Smooth muscle cell (in vitro differentiated cells): ENCODE measurements around the gene PHF21A. TPM values are rescaled to one million over a fixed set of nuclear protein-coding genes. Genes with fewer than 3 reads are reported as not detected.
"Not testable (repeated sequence)": the region's sequence is repeated elsewhere in the genome, so short reads cannot be mapped to it uniquely, and the experiment has no call there.

ENCODE experiments used
- DNase-seq: peaks from one replicate; lab custom pipeline; 2025; ENCODE audit not compliant: unreplicated experiment; lab: John Stamatoyannopoulos, UW
- H2AFZ ChIP-seq: fragments of 200-600 bp; sonication (generic); 2 replicates; pipeline ENCODE4 v1.6.0; 2016; ENCODE audit warnings: antibody characterized with exemption, low read depth, mild to moderate bottlenecking
- H3F3A ChIP-seq: fragments of 200-600 bp; sonication (generic); 2 replicates; pipeline ENCODE4 v1.6.0; 2017; ENCODE audit warnings: antibody characterized with exemption, low read depth
- H3K27ac ChIP-seq: fragments of 200-600 bp; sonication (generic); 2 replicates; pipeline ENCODE4 v1.5.1; 2016; ENCODE audit warnings: low read depth, mild to moderate bottlenecking
- H3K27me3 ChIP-seq: fragments of 200-600 bp; sonication (generic); 2 replicates; pipeline ENCODE4 v1.6.1; 2016; ENCODE audit warnings: low read depth, mild to moderate bottlenecking
- H3K36me3 ChIP-seq: fragments of 200-600 bp; sonication (generic); 2 replicates; pipeline ENCODE4 v1.5.1; 2016; ENCODE audit warnings: low read depth
- H3K4me1 ChIP-seq: fragments of 200-600 bp; sonication (generic); 2 replicates; pipeline ENCODE4 v1.5.1; 2016; ENCODE audit warnings: low read depth
- H3K4me2 ChIP-seq: fragments of 200-600 bp; sonication (generic); 2 replicates; pipeline ENCODE4 v1.6.0; 2016; ENCODE audit warnings: mild to moderate bottlenecking
- H3K4me3 ChIP-seq: fragments of 200-600 bp; sonication (generic); 2 replicates; pipeline ENCODE4 v1.5.1; 2016; ENCODE audit warnings: mild to moderate bottlenecking
- H3K79me2 ChIP-seq: fragments of 200-600 bp; sonication (generic); 2 replicates; pipeline ENCODE4 v1.6.0; 2016; ENCODE audit warnings: low read depth, mild to moderate bottlenecking
- H3K9ac ChIP-seq: fragments of 200-600 bp; sonication (generic); 2 replicates; pipeline ENCODE4 v1.6.0; 2016; ENCODE audit warnings: low read depth
- H3K9me3 ChIP-seq: fragments of 200-600 bp; sonication (generic); replicated peaks from 2 replicates; pipeline ENCODE4 v1.5.1; 2016; ENCODE audit warnings: low read depth
- H4K20me1 ChIP-seq: fragments of 200-600 bp; sonication (generic); 2 replicates; pipeline ENCODE4 v1.6.0; 2016; ENCODE audit warnings: low read depth
- WGBS: methylation state at CpG from one replicate; pipeline ENCODE4 v1.1.7; 2016; ENCODE audit warnings: low lambda C conversion rate; 5-methylcytosine and 5-hydroxymethylcytosine counted together
- polyA plus RNA-seq: library from polyadenylated mRNA; unstranded; fragments of >200 nt; fragmentation: Nextera tagmentation; extraction: Ambion mirVana; gene quantifications from 2 replicates; pipeline ENCODE4 v1.2.1, GENCODE V29; 2016
- total RNA-seq: library from RNA; depleted of rRNA; stranded (reverse); fragments of >200 nt; gene quantifications from 2 replicates; pipeline ENCODE4 v1.2.3, GENCODE V29; 2014
- TF ChIP-seq, protein P1 (sequence below): fragments of 200-600 bp; sonication (generic); IDR thresholded peaks from 2 replicates; pipeline ENCODE4 v1.5.1; 2017; ENCODE audit warnings: borderline replicate concordance, mild to moderate bottlenecking, antibody characterized with exemption; ENCODE audit not compliant: insufficient read depth, poor library complexity, severe bottlenecking

The PHF21A gene
- total and polyA plus RNA-seq, 2 experiments from 2014 or later, result 26.1 to 28.7 TPM

DNA sequence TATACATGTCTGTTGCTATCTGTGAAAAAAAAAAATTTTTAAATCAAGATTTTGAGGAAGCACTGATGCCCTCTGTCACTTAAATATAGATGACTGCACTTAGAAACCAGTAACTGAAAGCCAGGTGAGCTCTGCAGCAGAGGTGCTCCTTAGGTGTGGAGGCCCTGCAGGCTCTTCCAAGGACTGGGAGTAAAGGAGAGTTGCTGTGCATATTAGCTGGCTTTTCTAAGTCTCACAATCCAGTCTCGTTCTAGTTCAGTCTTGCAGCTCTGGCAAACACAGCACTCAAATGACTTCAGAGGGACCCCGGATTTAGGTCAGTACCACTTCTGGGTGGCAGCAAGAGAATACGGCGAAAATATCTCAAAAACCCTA lies 137.8 kb downstream of the PHF21A start:
- 72% methylated on average over 4 of the region's 4 CpGs for WGBS

DNA sequence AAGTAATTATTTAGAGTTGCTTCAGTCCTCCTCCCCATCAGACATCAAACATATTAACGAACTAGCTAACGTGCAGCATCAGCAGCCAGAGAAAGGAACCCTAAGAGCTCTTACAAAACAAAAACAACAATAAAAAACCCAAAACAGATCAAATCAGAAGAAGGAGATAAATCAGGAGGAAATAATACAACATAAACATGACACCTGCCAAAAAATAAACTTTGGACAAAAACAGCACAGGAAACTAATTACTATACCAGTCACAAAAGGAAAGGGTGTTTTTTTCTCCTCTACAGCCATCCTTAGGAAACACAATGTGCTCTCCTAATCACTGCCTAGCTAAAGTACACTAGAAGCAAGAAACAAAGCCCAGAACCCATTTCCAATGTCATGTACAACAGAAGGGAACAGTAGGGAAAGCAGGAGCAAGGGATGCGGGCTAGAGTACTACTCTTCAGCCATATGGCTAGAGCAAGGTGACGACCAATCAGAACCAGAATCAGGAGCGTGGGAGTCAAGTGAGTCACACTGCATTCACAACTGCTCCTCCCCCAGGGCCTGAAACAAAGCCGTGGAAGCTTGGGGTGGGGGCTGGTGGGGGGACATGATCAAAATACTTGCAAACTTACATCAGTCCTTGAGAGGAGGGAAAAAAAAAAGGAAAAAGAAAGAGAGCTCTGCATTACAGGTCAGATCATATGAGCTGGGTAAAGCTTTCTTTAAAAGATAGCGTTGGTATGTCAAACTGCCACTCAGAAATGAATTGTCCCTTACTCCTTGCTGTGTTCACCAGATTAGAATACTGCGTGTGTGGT lies 138.4 kb downstream of the PHF21A start:
- Histone ChIP-seq H2AFZ (no peak overlapping the region), H3K27me3 (no peaks in the 10 kb centered on the region), H3K9ac (peak overlapping the region; percentile 3), H3K9me3 (no peaks in the 10 kb centered on the region), H3K4me3 (peak overlapping the region; percentile 10), H3F3A (peaks cover 9% of the 10 kb centered on the region), H3K36me3 (peaks cover 12% of the 10 kb centered on the region), H3K4me1 (peaks cover 15% of the 10 kb centered on the region), H3K4me2 (peak overlapping the region; percentile 79), H3K27ac (peak overlapping the region; percentile 69), H3K79me2 (peaks cover 41% of the 10 kb centered on the region), H4K20me1 (peaks cover 71% of the 10 kb centered on the region)
- no peak for DNase-seq
- TF ChIP-seq, protein P1, sequence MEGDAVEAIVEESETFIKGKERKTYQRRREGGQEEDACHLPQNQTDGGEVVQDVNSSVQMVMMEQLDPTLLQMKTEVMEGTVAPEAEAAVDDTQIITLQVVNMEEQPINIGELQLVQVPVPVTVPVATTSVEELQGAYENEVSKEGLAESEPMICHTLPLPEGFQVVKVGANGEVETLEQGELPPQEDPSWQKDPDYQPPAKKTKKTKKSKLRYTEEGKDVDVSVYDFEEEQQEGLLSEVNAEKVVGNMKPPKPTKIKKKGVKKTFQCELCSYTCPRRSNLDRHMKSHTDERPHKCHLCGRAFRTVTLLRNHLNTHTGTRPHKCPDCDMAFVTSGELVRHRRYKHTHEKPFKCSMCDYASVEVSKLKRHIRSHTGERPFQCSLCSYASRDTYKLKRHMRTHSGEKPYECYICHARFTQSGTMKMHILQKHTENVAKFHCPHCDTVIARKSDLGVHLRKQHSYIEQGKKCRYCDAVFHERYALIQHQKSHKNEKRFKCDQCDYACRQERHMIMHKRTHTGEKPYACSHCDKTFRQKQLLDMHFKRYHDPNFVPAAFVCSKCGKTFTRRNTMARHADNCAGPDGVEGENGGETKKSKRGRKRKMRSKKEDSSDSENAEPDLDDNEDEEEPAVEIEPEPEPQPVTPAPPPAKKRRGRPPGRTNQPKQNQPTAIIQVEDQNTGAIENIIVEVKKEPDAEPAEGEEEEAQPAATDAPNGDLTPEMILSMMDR, result no peak
- 24% methylated on average over 8 of the region's 8 CpGs for WGBS

More for the DNA sequence above, 137.8 kb downstream of the PHF21A start:
- peak overlapping the region; percentile 3 for H3K9ac ChIP-seq
- TF ChIP-seq, protein P1, result no peak
- H3K36me3 ChIP-seq, result peaks cover 9% of the 10 kb centered on the region
- no peak overlapping the region for H3K4me3 ChIP-seq
- peak overlapping the region; percentile 79 for H3K4me2 ChIP-seq
- peaks cover 45% of the 10 kb centered on the region for H3K79me2 ChIP-seq
- peaks cover 15% of the 10 kb centered on the region for H3K4me1 ChIP-seq
- no peaks in the 10 kb centered on the region for H3K9me3 ChIP-seq
- peaks cover 9% of the 10 kb centered on the region for H3F3A ChIP-seq
- H2AFZ ChIP-seq, result no peak overlapping the region
- peaks cover 77% of the 10 kb centered on the region for H4K20me1 ChIP-seq
- H3K27me3 ChIP-seq, result no peaks in the 10 kb centered on the region
- DNase-seq, result no peak
- H3K27ac ChIP-seq, result peak overlapping the region; percentile 69

DNA sequence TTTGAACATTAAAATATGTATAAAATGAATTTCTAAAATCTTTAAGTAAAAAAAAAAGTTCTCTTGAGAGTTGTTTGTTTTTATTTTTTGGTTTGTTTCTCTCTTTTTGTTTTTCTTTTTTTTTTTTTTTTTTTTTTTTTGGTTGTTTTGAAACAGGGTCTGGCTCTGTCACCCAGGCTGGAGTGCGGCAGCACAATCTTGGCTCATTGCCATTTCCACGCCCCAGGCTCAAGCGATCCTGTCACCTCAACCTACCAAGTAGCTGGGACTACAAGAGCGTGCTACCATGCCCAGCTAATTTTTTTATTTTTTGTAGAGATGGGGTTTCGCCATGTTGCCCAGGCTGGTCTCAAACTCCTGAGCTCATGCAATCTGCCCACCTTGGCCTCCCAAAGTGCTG lies 139.4 kb downstream of the PHF21A start:
- H3K79me2 ChIP-seq, result peaks cover 38% of the 10 kb centered on the region
- H4K20me1 ChIP-seq, result peaks cover 65% of the 10 kb centered on the region
- H3K9ac ChIP-seq, H3F3A ChIP-seq, H3K4me2 ChIP-seq, H3K4me3 ChIP-seq, H3K27me3 ChIP-seq, H3K9me3 ChIP-seq, DNase-seq, H2AFZ ChIP-seq, H3K27ac ChIP-seq: not testable (repeated sequence)
- H3K36me3 ChIP-seq, result peaks cover 14% of the 10 kb centered on the region
- H3K4me1 ChIP-seq, result peaks cover 15% of the 10 kb centered on the region
- 86% methylated on average over 4 of the region's 5 CpGs for WGBS

DNA sequence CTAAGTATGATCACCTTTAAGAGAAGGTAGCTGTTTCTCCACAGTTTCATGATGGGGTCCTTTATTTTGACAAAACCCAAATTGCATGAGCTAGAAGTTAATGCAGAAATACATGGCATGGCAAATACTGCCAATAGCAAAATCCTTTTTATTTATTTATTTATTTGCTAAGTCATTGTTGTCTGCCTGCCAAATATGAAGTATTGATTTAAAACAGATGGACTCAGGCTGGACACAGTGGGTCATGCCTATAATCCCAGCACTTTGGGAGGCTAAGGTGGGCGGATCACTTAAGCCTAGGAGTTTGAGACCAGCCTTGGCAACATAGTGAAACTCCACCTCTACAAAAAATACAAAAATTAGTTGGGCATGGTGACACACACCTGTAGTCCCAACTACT lies 146.4 kb downstream of the PHF21A start:
- Histone ChIP-seq H3K4me1 (no peaks in the 10 kb centered on the region), H3K9ac (no peak overlapping the region), H3K4me2 (no peak overlapping the region), H3K9me3 (no peaks in the 10 kb centered on the region), H3F3A (no peaks in the 10 kb centered on the region), H3K36me3 (peaks cover 14% of the 10 kb centered on the region), H3K27me3 (no peaks in the 10 kb centered on the region), H3K79me2 (peaks cover 10% of the 10 kb centered on the region), H2AFZ (no peak overlapping the region), H4K20me1 (peaks cover 37% of the 10 kb centered on the region), H3K27ac (no peak overlapping the region), H3K4me3 (no peak overlapping the region)
- 94% methylated on average over 1 of the region's 1 CpG for WGBS
- no peak for DNase-seq
- TF ChIP-seq, protein P1, result no peak
